Measurements from ENCODE around the gene ADGRB3. TPM values are rescaled to one million over a fixed set of nuclear protein-coding genes. Genes with fewer than 3 reads are reported as not detected.
"Not testable (repeated sequence)": the region's sequence is repeated elsewhere in the genome, so short reads cannot be mapped to it uniquely, and the experiment has no call there.

Gene ADGRB3
- total RNA-seq, 1 donor from 2014 or later, result 5.1 TPM

- no peak for DNase-seq (ENCODE audit: low spot score)
Measured at GRCh38 chr6:68919537-68919936, 284.5 kb downstream of the ADGRB3 start.

GRCh38 chr6:68941345-68941744 lies 306.3 kb downstream of the ADGRB3 start:
- no peak for DNase-seq (ENCODE audit: low spot score)

- no peak for DNase-seq (ENCODE audit: low spot score)
Measured at GRCh38 chr6:68947721-68948120, 312.6 kb downstream of the ADGRB3 start.

GRCh38 chr6:68951270-68951669 lies 316.2 kb downstream of the ADGRB3 start:
- no peak for DNase-seq (ENCODE audit: low spot score)

GRCh38 chr6:68958327-68958726 lies 323.2 kb downstream of the ADGRB3 start:
- DNase-seq (ENCODE audit: low spot score), result peak; percentile 9

- peak; percentile 45 for DNase-seq (ENCODE audit: low spot score)
Measured at GRCh38 chr6:68967549-68968300, 332.6 kb downstream of the ADGRB3 start.

- DNase-seq (ENCODE audit: low spot score), result no peak
Measured at GRCh38 chr6:68968301-68968649, 333.2 kb downstream of the ADGRB3 start.

GRCh38 chr6:68973066-68973465 lies 338.0 kb downstream of the ADGRB3 start:
- no peak for DNase-seq (ENCODE audit: low spot score)

GRCh38 chr6:68975064-68975463 lies 340.0 kb downstream of the ADGRB3 start:
- peak; percentile 1 for DNase-seq (ENCODE audit: low spot score)

GRCh38 chr6:68975816-68976215 lies 340.7 kb downstream of the ADGRB3 start:
- no peak for DNase-seq (ENCODE audit: low spot score)

- DNase-seq (ENCODE audit: low spot score), result no peak
Measured at GRCh38 chr6:68976260-68976659, 341.2 kb downstream of the ADGRB3 start.

- DNase-seq (ENCODE audit: low spot score), result no peak
Measured at GRCh38 chr6:68978411-68978810, 343.3 kb downstream of the ADGRB3 start.

GRCh38 chr6:68981668-68982067 lies 346.6 kb downstream of the ADGRB3 start:
- DNase-seq (ENCODE audit: low spot score), result not testable (repeated sequence)

GRCh38 chr6:68988698-68989097 lies 353.6 kb downstream of the ADGRB3 start:
- no peak for DNase-seq (ENCODE audit: low spot score)

GRCh38 chr6:68990317-68990716 lies 355.2 kb downstream of the ADGRB3 start:
- DNase-seq (ENCODE audit: low spot score), result no peak

GRCh38 chr6:68993911-68994310 lies 358.8 kb downstream of the ADGRB3 start:
- no peak for DNase-seq (ENCODE audit: low spot score)

- peak; percentile 1 for DNase-seq (ENCODE audit: low spot score)
Measured at GRCh38 chr6:68994521-68994920, 359.4 kb downstream of the ADGRB3 start.

GRCh38 chr6:69005199-69005598 lies 370.1 kb downstream of the ADGRB3 start:
- no peak for DNase-seq (ENCODE audit: low spot score)

- no peak for DNase-seq (ENCODE audit: low spot score)
Measured at GRCh38 chr6:69007781-69008180, 372.7 kb downstream of the ADGRB3 start.

- no peak for DNase-seq (ENCODE audit: low spot score)
Measured at GRCh38 chr6:69012211-69012610, 377.1 kb downstream of the ADGRB3 start.

- DNase-seq (ENCODE audit: low spot score), result no peak
Measured at GRCh38 chr6:69012876-69013275, 377.8 kb downstream of the ADGRB3 start.

GRCh38 chr6:69018906-69019305 lies 383.8 kb downstream of the ADGRB3 start:
- no peak for DNase-seq (ENCODE audit: low spot score)

- no peak for DNase-seq (ENCODE audit: low spot score)
Measured at GRCh38 chr6:69019832-69020231, 384.8 kb downstream of the ADGRB3 start.

- DNase-seq (ENCODE audit: low spot score), result no peak
Measured at GRCh38 chr6:69022993-69023392, 387.9 kb downstream of the ADGRB3 start.
